Lung microvascular endothelial cell (primary cell): ENCODE data around the gene PPA1. TPM values are rescaled to one million over a fixed set of nuclear protein-coding genes. Genes with fewer than 3 reads are reported as not detected.
"Not testable (repeated sequence)": the region's sequence is repeated elsewhere in the genome, so short reads cannot be mapped to it uniquely, and the experiment has no call there.

Experiments
- DNase-seq, 2 donors: peaks; one replicate each; pipeline versions ENCODE4 v3.0.0 to v3.0.0-alpha.2; 2010; ENCODE audit warnings: low read depth in 2 of 2
- total RNA-seq: library from RNA; depleted of rRNA; stranded (reverse); fragments of >200 nt; gene quantifications from 2 replicates; pipeline ENCODE4 v1.2.1, GENCODE V29; 2014

PPA1 gene
- total RNA-seq, 1 donor from 2014 or later: 74.8 TPM

DNA sequence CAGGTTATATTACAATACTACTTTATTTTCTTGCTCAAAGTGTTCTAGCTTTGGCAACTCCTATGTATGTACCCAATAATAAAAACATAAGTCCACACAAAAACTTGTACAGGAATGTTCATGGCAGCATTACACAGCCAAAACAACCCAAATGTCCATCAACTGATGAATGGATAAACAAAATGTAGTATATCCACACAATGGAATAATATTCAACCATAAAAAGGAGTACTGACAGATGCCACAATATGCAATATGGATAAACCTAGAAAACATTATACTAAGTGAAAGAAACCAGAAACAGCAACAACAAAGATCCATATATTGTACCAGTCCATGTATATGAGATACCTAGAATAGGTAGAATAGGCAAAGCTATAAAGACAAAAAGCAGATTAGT lies 21.0 kb downstream of the PPA1 start:
- no peak for DNase-seq

GRCh38 chr10:70206762-70207161 lies 26.5 kb downstream of the PPA1 start:
- no peak for DNase-seq

- no peak for DNase-seq
Measured at GRCh38 chr10:70201105-70201504, 32.1 kb downstream of the PPA1 start.

DNA sequence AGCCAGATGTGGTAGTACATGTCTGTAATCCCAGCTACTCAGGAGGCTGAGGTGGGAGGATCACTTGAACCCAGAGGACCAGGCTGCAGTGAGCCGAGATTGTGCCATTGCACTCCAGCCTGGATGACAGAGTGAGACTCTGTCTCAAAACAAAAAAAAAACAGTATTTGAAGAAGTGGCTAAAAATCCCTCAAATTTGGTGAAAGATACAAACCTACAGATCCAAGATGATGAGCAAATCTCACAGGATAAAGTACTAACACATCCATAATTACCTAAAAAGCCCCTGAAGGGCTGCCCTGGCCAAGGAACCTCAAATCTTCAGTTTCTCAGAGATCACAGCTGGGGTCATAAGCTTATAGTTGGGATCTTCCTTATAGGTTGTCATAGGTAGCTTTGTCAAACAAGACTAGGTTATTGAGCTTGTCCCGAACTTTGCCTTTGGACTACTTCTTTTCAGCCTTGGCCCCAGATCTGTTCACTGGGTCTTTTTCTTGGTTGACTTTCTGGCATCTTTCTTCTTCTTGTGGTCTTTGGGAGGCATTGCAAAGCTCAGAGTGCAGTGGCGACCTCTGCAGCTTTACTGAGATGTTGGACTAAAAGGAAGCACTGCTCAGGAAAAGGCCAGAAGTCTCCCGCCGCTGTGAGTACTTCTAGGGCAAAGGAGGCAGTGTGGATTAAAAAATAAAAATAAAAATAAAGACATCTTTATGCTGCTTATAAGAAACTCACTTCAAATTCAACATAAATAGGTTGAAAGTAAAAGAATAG lies 34.3 kb downstream of the PPA1 start:
- DNase-seq: no peak

DNA sequence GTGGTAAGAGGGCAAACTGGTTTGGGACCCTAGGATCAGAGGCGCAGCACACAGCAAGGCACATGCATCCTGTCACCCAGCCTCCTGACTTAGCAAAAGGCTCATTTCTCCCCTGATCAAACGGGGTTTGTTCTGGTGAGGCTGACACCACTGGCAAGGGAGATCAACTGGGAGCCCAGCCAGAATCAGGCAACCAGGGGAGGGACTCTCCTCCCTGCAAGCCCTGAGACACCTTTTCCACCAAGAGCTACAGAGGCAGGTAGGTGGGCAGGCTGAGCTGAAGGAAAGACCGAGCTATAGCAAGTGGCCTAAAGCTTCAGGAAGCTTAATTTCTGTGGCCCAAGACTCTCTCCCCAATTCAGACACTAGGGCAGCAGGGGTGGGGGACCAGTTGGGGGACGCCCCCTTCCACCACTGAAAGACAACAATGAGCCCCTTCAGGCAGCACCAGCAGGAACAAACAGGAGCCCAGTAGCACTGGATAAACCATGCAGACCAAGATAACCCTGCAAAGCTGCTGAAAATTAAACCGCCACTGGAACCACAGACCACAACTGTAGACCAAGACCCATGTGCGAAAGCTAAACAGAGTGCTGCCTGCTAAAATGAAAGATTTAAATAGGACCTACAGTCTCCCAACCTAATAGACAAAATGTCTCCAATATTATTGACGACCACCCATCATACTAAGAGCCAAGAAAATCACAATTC lies 35.8 kb downstream of the PPA1 start:
- no peak for DNase-seq

DNA sequence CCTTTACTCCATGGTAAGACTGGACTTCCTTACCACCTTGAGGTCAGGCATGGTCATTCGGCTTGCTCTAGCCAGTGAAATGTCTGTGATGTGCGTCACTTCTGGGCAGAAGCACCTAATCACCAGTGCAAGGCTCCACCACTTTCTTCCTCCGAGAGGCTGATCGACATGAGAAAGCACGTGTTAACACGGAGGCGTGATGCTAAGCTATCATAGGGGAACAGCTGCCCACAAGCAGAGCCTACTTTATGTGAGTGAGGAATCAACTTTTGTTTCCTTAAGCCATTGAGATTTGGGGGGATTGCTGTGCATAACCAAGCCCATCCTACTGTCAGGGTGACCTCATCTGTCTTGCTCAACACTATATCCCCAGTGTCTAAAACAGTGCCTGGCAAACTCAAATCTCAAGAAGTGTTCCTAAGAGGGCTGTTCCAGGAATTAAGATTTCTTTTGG lies 39.8 kb downstream of the PPA1 start:
- no peak for DNase-seq

- no peak for DNase-seq
Measured at GRCh38 chr10:70192326-70192968, 40.8 kb downstream of the PPA1 start.

DNA sequence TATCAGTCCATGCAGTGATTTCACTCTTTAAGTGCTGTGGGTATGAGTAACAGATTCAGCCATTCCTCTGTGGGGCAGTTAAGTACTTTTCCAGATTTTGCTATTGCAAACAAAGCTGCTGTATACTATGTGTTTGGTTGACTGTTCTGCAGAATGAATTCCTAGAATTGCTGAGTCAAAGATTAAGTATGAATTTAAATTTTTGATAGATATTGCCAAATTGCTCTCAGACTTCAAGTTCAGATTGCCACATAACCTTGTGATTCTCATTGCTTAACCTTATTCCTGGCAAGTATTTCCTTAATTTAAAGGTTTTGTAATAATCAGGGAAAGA lies 41.3 kb downstream of the PPA1 start:
- no peak for DNase-seq

DNA sequence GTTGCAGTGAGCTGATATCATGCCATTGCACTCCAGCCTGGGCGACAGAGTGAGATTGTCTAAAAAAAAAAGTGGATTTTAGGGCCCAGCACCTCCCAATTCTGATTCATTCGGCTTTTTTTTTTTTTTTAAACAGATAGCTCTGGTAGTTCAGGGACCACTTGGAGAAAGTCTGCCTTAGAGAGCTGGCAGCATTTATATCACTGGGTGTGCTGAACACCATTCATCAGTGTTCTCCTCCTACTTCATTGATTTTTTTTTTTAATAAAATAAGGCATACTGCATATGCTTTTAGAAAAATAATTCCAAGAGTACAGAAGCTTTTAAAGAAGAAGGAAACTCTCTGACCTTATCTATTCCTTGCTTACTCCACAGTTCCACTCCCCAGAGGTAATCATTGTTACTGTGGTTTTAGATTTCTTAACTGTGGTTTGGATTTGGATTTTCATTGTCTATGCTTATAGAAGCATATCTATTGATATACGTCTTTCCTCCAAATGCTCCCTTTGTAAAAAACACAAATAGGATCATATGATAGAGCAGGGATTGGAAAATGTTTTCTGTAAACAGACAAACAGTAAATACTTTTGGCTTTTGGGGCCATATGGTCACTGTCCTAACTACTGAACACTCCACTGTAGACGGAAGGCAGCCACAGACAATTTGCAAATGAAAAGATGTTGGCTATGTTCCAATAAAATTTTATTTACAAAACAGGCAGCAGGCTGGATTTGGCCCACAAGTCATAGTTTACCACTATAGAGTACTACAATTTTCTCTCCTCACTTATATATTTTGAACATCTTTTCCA lies 41.9 kb downstream of the PPA1 start:
- DNase-seq: no peak

DNA sequence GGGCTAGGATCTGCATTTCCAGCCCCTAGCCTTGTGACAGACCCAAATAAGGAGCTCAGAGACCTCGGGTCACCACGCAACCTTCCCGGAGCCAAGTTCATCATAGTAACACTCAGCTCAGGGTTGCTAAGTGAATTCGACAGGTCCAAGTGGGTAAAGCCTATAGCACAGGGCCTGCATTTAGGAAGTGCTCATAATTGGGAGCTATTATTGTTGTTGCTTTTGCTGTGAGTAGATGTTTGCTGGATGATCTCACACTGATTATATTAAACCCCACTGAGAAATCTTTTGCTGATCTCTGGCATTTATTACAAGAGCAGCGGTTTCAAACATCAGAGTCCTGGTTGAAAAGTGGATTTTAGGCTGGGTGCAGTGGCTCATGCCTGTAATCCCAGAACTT lies 42.6 kb downstream of the PPA1 start:
- no peak for DNase-seq

DNA sequence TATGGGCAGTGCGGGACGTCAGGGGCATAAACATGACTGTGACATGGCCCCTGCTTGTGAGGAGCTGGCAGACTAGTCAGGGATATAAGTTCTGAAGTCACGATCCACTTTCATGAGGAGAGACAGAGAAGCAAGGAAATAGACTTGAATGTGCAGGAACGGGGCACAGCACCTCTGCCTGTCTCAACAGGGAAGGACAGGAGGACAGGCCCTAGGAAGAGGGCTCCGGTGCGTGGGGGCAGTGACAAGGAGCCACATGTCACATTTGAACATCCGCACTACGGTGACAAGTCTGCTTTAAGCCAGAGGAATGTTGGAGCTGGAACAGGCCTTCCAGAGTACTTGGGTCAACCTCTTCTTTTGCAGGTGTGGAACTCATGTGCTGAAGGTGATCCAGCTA lies 43.1 kb downstream of the PPA1 start:
- no peak for DNase-seq

DNA sequence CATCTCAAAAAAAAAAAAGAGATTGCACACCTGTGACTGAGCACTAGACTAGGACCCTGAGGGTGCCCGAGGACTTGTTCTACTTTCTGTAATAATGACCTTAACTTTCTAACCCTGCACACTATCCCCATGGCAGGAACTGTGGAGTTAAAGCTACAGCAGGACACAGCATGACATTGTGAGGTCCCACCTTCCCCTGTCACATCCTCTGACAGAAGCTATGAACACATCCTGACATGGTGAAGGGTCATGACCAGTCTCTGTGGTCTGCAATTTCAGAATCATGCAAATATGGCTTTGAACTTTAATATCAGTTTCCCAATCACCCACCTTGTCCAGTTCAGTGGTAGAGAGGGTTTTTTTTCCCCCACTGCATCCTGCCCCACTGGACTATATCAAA lies 44.5 kb downstream of the PPA1 start:
- no peak for DNase-seq

DNA sequence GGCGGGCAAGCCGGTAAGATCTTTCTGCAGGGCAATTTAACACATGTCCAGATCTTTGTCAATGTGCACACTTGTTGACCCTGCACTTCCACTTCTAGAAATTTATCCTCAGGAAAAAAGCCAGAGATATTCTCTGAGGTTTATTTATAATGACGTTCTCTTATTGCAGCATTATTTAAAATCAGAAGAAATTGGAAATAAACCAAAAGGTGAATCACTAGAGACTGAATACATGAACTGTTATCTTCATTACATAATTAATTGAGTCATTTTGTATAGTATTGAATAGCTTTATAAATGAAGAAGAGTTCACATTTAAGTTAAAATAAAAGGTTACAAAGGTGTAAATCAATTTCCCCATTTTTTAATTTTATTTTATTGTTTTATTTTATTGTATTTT lies 46.7 kb downstream of the PPA1 start:
- no peak for DNase-seq

- no peak for DNase-seq
Measured at GRCh38 chr10:70186090-70186489, 47.1 kb downstream of the PPA1 start.

DNA sequence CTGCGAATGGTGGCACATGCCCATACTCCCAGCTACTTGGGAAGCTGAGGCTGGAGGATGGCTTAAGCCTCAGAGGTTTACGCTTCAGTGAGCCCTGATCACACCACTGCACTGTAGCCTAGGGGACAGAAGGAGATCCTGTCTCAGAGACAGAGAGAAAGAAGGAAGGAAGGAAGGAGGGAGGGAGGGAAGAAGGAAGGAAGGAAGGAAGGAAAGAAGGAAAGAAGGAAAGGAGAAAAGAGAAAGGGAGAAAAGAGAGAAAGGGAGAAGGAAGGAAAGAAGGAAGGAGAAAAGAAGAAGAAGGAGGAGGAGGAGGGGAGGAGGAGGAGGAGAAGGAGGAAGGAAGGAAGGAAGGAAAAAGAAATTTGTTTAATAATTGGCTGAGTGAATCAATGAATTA lies 49.9 kb downstream of the PPA1 start:
- DNase-seq: no peak

GRCh38 chr10:70179209-70179608 lies 54.0 kb downstream of the PPA1 start:
- not testable (repeated sequence) for DNase-seq

DNA sequence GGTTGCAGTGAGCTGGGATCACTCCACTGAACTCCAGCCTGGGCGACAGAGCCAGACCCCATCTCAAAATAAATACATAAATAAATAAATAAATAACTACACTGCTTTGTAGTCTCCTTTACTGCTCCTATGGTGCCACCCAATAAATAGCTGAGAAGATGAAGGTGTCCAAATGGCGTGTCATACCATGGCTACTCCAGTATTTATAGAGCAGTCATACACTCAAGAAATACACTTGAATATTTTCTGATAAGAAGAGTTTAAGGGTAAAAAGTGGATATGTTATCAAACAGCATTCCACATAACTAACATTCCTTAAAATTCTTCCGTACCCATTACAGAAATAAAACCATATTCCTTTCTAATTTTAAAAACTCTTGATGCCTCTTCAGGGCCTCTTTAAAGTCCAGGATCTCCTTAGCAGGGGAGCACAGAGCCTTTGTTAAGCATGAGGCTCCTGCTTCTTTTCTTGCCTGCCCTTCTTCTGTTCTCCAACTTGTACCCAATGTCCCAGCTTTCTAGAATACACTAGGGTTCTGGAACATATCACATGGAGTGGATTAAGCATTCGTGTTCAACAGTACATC lies 55.0 kb downstream of the PPA1 start:
- DNase-seq: no peak

GRCh38 chr10:70176441-70176840 lies 56.8 kb downstream of the PPA1 start:
- no peak for DNase-seq

- DNase-seq: no peak
Measured at GRCh38 chr10:70175516-70175915, 57.7 kb downstream of the PPA1 start.

- peak; percentile 49 to 60 for DNase-seq
Measured at GRCh38 chr10:70174058-70174741, 59.0 kb downstream of the PPA1 start.
